22Rv1 (cell line): ENCODE results near the gene NDRG4.

Experiments used
- CTCF ChIP-seq: fragments of 450-650 bp; IDR thresholded peaks from 2 replicates; pipeline ENCODE4 v1.5.1; 2017; ENCODE audit warnings: mild to moderate bottlenecking
- ZFX ChIP-seq: fragments of 450-650 bp; IDR thresholded peaks from 2 replicates; pipeline ENCODE4 v1.6.1; 2017; ENCODE audit warnings: antibody characterized with exemption, borderline replicate concordance

GRCh38 chr16:58497935-58498334, 2.0 kb upstream of the NDRG4 start:
- TF ChIP-seq CTCF (no peak), ZFX (no peak)
